Fibroblast of upper back skin (primary cell): ENCODE data around the gene TBC1D14.

Experiments used
- DNase-seq: peaks from one replicate; pipeline ENCODE4 v3.0.0-alpha.2; 2013

TBC1D14 gene

GRCh38 chr4:7005571-7005970 lies 95.9 kb downstream of the TBC1D14 start:
- DNase-seq = no peak

DNA sequence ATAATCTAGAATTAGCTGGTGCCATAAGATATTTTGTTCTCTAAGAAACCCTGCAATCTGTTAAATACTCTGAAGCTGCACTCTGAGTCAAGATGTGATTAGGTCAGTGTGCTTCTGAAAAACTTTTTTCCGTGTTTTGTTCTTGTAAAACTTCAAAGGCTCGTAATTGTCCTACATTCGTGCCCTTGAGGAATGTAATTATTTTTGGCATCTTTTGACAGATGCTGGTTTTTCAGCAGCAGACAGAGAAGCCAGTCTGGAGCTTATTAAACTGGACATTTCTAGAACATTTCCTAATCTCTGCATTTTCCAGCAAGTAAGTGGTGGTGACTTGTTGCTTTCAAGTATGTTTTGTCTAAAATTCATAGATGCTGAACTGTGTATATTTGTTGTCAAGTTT lies 96.8 kb downstream of the TBC1D14 start:
- DNase-seq = no peak

DNA sequence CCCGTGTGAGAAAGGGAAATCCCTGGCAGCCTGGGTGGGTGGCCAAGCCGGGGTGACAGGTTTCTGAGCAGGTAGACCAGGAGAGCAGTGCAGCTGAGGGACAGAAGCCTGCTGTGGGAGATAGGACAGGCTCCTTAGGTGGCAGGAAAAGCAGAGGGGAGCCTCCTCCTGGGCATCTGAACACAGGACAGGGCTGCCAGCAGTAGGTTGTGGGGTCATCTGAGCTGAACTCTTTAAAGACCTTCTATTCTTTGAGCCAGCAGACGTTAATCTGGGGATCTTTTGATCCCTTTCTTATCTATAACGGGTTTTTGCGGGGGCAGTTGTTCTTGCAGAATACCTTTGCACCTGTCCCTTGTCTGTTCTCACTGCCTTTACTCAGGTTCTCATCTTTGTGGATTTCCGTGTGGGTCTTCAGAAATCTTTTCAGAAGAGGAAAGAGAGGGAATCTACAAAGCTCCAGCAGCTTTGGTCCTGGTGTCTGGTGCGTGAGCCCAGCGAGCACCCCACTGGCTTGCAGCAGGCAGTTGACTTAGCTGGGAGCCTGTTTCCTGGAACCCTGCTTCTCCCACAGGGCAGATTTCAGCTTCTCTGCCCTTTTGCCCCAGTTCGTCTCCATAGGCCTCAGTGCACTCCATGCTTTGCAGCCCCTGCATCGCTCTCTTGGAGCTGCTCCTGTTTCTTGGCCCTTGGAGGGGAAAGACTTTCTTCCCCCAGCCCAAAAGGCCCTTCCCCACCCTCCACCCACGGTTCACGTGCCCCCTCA lies 97.7 kb downstream of the TBC1D14 start:
- no peak for DNase-seq

- no peak for DNase-seq
These were observed 98.3 kb downstream of the TBC1D14 start for GRCh38 chr4:7007944-7008343.

DNA sequence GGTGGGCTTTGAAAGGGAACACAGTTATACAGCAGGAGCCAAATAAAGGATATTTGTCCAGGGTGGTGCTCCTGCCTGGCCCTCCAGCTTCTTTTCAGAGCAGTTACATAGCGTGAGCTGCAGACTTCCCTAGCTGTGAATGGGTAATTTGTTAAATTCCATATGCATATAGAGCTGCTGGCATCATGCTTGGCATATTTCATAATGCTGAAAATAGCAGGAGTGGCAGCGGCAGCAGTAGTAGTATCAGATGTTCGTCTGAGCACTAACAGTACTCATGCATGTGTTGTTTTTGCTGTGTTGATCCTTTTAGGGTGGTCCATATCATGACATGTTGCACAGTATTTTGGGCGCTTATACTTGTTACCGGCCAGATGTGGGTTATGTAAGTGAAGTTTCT lies 99.9 kb downstream of the TBC1D14 start:
- no peak for DNase-seq

- no peak for DNase-seq
These were observed 103.5 kb downstream of the TBC1D14 start for GRCh38 chr4:7013175-7013574.

- DNase-seq = no peak
These were observed 105.2 kb downstream of the TBC1D14 start for GRCh38 chr4:7014815-7015214.

DNA sequence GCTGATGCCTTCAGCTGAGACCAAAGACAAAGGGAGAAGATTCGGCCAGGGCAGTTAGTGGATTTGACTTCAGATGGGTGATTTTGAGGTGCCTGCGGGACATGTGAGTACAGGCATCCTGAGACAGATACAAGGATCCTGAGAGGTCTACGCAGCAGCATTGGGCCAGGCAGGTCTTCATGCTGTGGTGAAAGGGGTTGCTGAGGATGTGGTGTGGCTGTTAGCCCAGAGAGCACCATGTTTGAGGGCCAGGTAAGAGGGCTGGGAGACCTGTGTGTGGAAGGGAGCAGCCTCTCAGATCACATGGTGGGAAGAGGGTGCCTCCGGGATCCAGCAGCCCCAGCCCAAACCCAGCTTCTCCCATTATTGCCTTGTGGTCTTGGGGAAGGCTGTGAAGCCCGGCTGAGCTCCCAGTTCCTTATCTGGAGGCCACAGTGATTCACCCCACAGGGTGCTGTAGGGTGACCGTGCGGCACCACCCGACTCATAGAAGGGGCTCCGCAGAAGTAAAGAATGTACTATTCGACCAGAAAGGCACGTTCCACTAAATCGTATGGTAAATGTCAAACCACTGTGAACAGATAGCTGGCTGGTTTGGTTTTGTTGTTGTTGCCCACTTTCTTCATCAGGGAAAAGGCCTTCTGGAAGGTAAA lies 105.9 kb downstream of the TBC1D14 start:
- no peak for DNase-seq

DNA sequence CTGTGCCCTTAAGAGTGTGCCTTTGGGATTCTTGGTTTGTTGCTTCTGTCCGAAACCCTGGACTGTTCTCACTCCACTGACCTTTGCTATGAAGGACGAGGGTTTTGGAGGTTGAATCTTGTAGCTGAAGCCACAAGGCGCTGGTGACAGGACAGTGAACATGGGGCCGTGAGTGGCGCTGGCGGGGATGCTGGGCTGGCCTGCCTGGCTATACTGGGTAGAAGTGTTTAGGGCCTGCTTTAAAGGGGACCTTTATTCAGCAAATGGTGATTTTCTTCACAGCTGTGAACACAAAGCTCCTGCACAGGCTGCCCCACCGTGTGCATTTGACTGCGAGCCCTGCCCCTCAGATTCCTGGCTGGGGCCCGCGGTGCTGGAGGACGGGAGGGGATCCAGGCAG lies 106.5 kb downstream of the TBC1D14 start:
- DNase-seq = no peak

DNA sequence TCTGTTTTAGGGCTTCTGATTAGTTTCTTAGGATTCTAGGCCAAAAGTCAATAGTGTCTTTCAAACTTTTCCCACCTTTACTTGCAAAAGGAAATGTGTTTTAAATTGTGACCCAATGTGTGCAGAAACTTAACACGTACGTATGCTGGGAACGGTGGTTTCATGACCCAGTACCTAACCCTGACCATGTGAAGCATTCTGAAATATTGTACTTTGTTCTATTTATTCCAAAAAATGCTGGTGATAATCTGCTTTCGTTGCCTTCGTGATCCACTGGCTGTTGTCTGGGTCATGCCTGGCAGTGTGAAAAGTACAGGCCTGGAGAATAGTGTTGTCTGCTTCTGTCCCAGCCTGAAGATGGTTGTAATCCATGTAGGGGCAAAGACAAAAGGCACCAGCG lies 106.9 kb downstream of the TBC1D14 start:
- no peak for DNase-seq

DNA sequence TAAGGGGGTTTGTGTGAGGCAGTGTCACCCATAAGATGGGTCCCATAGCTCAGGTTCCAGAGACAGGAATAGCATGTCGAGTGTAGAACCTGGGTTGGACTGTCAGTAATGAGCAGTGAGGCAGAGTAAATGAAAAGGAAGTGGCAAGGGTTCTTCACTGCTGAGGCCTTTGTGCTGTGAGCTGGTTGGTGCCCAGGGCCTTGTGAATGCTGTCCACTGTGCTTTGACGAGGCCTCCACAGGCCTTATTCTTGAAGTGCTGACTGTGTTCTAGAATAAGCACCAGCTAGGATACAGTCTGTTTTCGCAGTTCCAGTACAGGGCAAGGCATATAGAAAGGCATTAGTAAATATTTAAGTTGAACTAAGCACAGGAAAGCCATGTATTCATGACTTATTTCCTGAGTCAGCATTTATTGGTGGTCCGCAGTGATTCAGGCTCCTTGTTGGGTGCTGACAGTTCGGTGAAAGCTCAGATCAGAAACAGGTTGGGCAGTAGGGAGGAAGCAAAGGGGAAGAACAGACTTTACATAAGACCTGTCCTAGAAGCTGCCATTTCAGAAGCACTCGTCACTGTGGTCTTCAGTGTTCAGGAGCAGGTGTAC lies 107.9 kb downstream of the TBC1D14 start:
- no peak for DNase-seq

DNA sequence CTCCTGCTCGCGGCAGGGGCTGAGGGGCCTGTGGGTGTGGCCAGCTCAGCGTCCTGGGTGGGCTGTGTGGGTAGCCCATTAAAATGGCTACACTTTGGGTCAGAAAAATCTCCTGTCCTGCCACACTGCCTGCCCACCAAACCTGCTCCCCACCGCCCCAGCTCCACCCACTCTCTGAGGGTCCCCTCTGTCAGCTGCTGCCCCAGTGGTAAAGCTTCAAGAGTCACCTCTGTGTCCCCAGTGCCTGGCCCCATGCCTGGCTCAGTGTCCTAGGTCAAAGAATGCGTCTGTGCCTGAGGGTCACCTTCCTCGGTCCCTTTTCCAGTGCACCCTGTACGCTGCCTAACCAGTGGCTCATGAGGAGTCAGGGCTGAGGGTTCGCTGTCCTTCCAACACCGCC lies 108.7 kb downstream of the TBC1D14 start:
- no peak for DNase-seq

DNA sequence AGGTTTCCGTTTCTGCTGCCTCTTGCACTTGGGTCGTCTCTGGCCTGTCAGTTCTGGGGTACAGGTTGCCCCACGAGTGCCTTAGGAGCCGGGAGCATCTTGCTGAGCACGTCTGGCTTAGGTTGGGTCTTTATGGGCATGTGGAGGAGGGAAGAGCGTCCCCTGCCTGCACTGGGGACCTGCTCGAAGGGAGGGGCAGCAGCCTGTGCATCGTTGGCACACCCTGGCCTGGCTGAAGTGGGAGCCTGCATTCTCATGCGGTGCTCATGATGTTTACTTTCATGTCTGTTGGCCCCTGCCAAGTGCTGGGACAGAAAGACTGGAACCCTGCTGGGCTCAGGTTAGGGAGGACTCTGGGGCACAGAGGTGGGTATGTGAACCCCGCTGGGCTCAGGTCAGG lies 109.7 kb downstream of the TBC1D14 start:
- DNase-seq = no peak

DNA sequence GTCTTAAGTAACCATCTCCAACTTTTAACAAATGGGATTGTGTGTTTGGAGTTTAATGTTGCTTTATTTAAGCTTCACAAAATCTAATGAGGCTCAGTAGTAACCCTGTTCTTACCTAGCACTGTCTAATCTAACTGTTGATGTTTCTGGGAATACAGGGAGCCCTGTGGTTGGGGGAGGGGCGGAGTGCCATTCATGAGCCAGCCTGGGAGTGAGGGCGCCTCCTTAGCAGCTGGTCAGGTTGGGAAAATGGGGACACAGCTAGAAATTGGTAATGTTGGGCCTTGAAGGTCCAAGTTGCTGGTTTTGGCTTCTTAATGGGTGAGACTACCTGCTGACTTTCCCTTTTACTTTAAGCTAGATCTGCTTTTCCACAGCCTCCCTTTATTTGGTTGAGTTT lies 110.7 kb downstream of the TBC1D14 start:
- no peak for DNase-seq

DNA sequence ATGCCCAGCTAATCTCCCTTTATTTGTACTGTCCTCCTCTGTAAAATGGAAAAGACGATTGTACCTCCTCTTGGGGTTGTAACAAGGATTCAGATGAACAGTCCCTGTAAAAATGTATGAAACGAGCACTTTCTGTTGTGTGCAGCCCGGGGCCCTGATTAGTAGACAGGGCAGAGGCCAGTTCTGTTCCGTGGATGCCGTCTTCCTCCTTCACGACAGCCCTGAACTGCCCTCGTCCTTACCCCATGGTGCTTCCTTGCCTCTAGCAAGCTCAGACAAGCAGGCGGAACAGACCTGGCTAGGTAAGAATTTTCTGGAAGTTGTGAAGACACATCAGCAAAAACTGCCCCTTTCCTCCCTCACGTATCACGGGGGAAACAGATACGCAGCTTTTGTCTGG lies 111.2 kb downstream of the TBC1D14 start:
- no peak for DNase-seq

GRCh38 chr4:7021355-7021754 lies 111.7 kb downstream of the TBC1D14 start:
- DNase-seq = no peak

DNA sequence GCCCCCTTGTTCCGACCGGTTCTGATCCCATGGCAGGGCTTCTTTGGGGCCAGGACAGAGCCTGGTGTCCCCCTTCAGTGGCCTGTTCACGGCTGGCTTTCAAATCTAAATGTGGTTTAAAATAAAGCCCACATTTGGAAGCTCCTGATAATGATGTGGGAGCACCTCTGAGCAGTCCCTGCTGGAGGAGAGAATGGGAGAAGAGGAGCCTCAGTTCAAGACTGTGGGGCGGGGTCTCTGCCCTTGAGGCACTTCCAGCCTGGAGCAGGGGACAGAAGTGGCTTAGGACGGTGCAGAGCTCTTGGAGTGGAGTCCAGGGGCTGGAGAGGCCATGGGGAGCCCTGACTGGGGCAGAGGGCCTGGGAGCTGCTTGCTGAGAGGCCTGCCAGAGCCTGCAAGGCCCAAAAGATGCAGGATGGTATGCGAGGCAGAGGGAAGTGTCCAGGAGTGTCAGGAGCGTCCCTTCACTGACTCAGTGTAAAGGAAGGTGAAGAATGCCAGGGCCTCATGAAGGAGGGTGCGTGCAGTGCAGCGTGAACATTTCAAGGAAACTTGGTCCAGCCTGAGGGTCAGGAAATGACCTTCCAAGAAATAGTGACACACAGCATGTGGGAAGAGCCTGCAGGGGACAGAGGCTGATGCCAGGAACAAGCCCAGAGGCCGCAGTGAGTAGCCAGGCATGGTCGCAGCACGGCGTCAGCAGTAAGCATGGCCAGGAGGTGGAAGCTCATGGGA lies 112.5 kb downstream of the TBC1D14 start:
- peak; percentile 62 for DNase-seq

DNA sequence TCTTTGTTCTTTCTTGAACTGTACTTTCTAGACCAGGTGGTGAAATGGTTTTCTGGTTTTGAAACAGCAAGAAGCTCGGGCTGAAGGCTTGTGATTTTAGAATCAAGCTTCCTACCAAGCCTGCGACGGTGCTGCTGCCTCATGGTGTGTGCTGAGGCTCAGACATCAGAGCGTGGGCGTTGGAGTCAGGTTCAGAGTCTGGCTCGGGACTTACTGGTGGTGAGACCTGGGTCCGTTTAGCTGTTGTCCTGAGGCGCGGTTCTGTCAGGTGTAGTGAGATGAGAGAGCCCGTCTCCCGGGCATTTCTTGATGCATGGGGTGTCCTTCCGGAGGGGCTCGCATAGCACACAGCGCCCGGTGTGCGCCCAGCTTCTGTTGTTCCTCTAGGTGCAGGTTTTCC lies 113.9 kb downstream of the TBC1D14 start:
- DNase-seq = no peak

- DNase-seq = no peak
These were observed 114.3 kb downstream of the TBC1D14 start for GRCh38 chr4:7023901-7024300.

- DNase-seq = no peak
These were observed 114.8 kb downstream of the TBC1D14 start for GRCh38 chr4:7024336-7024890.

DNA sequence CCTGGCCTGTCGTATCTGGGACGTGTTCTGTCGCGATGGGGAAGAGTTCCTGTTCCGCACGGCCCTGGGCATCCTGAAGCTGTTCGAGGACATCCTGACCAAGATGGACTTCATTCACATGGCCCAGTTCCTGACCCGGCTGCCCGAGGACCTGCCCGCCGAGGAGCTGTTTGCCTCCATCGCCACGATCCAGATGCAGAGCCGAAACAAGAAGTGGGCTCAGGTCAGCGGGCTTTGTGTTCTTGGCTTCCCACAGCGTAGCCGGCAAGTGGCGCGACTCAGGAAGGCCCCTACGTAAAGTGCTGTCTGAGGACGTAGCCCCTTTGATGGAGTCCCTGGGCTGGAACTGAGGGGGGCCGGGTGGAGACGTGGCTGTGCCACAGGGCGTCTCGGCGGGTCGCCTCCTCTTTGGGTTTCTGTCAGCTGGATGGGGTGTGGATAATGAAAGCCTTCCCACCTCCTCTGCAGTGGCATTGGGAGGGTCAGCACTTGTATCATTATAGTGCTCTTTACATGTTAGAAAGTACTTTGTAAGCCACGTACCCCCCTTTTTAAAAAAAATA lies 115.5 kb downstream of the TBC1D14 start:
- no peak for DNase-seq

- no peak for DNase-seq
These were observed 116.5 kb downstream of the TBC1D14 start for GRCh38 chr4:7026107-7026506.

DNA sequence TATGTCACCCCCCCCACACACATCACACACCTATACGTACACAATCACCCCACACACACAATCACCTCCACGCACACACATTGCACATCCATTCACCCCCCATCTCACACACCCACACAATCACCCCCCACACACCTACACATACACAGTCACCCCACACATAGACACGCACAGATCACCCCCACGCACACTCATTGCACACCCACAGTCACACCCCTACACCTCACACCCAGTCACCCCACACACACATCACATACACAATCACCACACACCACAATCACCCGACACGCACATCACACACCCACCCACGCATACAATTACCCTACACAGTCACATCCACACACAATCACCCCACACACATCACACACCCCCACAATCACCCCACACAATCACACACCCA lies 117.7 kb downstream of the TBC1D14 start:
- no peak for DNase-seq
